NB4 (cell line): ENCODE data around the gene TAB2.

Experiments used
- CTCF ChIP-seq: IDR thresholded peaks from one replicate; pipeline ENCODE4 v1.5.1; 2012; ENCODE audit warnings: low read depth, low read length
- MAX ChIP-seq: IDR thresholded peaks from 2 replicates; pipeline ENCODE4 v1.6.1; 2011; ENCODE audit warnings: low read depth, low read length
- POLR2A ChIP-seq: IDR thresholded peaks from 2 replicates; pipeline ENCODE4 v1.6.1; 2011; ENCODE audit warnings: mild to moderate bottlenecking; ENCODE audit not compliant: insufficient read length; ENCODE audit errors: extremely low read depth

- TF ChIP-seq CTCF, result no peak
- TF ChIP-seq POLR2A, result no peak
- no peak for TF ChIP-seq MAX
These were observed 127.6 kb downstream of the TAB2 start for GRCh38 chr6:149445095-149445466.
